Measurements from ENCODE around the gene IRF9. TPM values are rescaled to one million over a fixed set of nuclear protein-coding genes. Genes with fewer than 3 reads are reported as not detected.

IRF9 gene
- total and polyA plus RNA-seq, 2 of the 13 experiments (the other 11 are each of a cell fraction or from before 2014, with no cell fraction given): 14.9 to 49.7 TPM

- TF ChIP-seq ZNF574 (CRISPR knock-in tag; IDR thresholded peaks at IDR 0.05) (no peak), GATAD1 (CRISPR knock-in tag; IDR thresholded peaks at IDR 0.05) (no peak), SNAPC5 (CRISPR knock-in tag; IDR thresholded peaks at IDR 0.05; ENCODE audit: borderline replicate concordance) (no peak), RARA (CRISPR knock-in tag; IDR thresholded peaks at IDR 0.05) (no peak), ZNF446 (CRISPR knock-in tag; IDR thresholded peaks at IDR 0.05) (no peak), YEATS2 (CRISPR knock-in tag; IDR thresholded peaks at IDR 0.05; ENCODE audit: borderline replicate concordance) (no peak), SETDB1 (CRISPR knock-in tag; IDR thresholded peaks at IDR 0.05; ENCODE audit: borderline replicate concordance) (no peak), SNAI1 (CRISPR knock-in tag; IDR thresholded peaks at IDR 0.05; ENCODE audit: borderline replicate concordance) (no peak), RBFOX2 (IDR thresholded peaks at IDR 0.05; ENCODE audit: low read depth, low read length) (peak; percentile 58), MXI1 (IDR thresholded peaks at IDR 0.05; ENCODE audit: borderline replicate concordance, low read depth, low read length) (no peak), KDM3A (CRISPR knock-in tag; IDR thresholded peaks at IDR 0.05; ENCODE audit: low read depth) (no peak), BRF2 (CRISPR knock-in tag; IDR thresholded peaks at IDR 0.05) (no peak), HOXA9 (CRISPR knock-in tag; IDR thresholded peaks at IDR 0.05; ENCODE audit: borderline replicate concordance) (peak; percentile 68; the same call in 1 of the 2 replicates), SIN3A (IDR thresholded peaks at IDR 0.05; ENCODE audit: borderline replicate concordance, low read depth, low read length) (no peak), HIVEP1 (CRISPR knock-in tag; IDR thresholded peaks at IDR 0.05) (peak; percentile 41; the same call in 1 of the 2 replicates), NR0B2 (CRISPR knock-in tag; IDR thresholded peaks at IDR 0.05) (peak; percentile 18; the same call in 1 of the 2 replicates), ARID2 (CRISPR knock-in tag; IDR thresholded peaks at IDR 0.05; ENCODE audit: borderline replicate concordance) (no peak), ZNF292 (CRISPR knock-in tag; IDR thresholded peaks at IDR 0.05; ENCODE audit: borderline replicate concordance, low read depth) (no peak), ETS1 (CRISPR knock-in tag; IDR thresholded peaks at IDR 0.05) (no peak), SSRP1 (CRISPR knock-in tag; IDR thresholded peaks at IDR 0.05) (peak; percentile 34; the same call in 1 of the 2 replicates), ZBTB7A (CRISPR knock-in tag; IDR thresholded peaks at IDR 0.05) (no peak), MED8 (CRISPR knock-in tag; IDR thresholded peaks at IDR 0.05; ENCODE audit: insufficient replicate concordance) (peak; percentile 43), PITX1 (CRISPR knock-in tag; IDR thresholded peaks at IDR 0.05) (0 out of 2 replicates have a peak, but pooled peaks have one; percentile 17), FOXK1 (CRISPR knock-in tag; IDR thresholded peaks at IDR 0.05; ENCODE audit: borderline replicate concordance, low read depth) (no peak), SKI (IDR thresholded peaks at IDR 0.05; ENCODE audit: partially characterized antibody) (no peak)
Observed at GRCh38 chr14:24206260-24207103, 45.4 kb downstream of the IRF9 start (continued).

Data from HepG2 (cell line).